DMS153 treated with DMSO at 0.1 percent for 48 hours (cell line): ENCODE data around the gene BCAS1.
A peak's percentile ranks its signal among the peaks of the same experiment; 100 is the strongest.

Experiments used
- DNase-seq: peaks from one replicate; lab custom pipeline; 2025; ENCODE audit not compliant: unreplicated experiment; lab: John Stamatoyannopoulos, UW

BCAS1 gene

GRCh38 chr20:53914091-53914780, 156.2 kb downstream of the BCAS1 start:
- DNase-seq, result no peak

GRCh38 chr20:53911301-53911700, 159.1 kb downstream of the BCAS1 start:
- no peak for DNase-seq

- DNase-seq, result no peak
Measured at GRCh38 chr20:53910351-53911002, 159.9 kb downstream of the BCAS1 start.

- no peak for DNase-seq
Measured at GRCh38 chr20:53907968-53908751, 162.2 kb downstream of the BCAS1 start.

GRCh38 chr20:53905820-53906191, 164.6 kb downstream of the BCAS1 start:
- DNase-seq, result no peak

- no peak for DNase-seq
Measured at GRCh38 chr20:53905019-53905819, 165.2 kb downstream of the BCAS1 start.

- no peak for DNase-seq
Measured at GRCh38 chr20:53904261-53904660, 166.1 kb downstream of the BCAS1 start.

- no peak for DNase-seq
Measured at GRCh38 chr20:53903652-53903987, 166.8 kb downstream of the BCAS1 start.

GRCh38 chr20:53902968-53903651, 167.3 kb downstream of the BCAS1 start:
- no peak for DNase-seq

- no peak for DNase-seq
Measured at GRCh38 chr20:53901497-53902096, 168.8 kb downstream of the BCAS1 start.

GRCh38 chr20:53901064-53901463, 169.3 kb downstream of the BCAS1 start:
- DNase-seq, result no peak

- DNase-seq, result no peak
Measured at GRCh38 chr20:53900380-53900999, 169.9 kb downstream of the BCAS1 start.

- peak; percentile 98 for DNase-seq
Measured at GRCh38 chr20:53899351-53900167, 170.8 kb downstream of the BCAS1 start.

GRCh38 chr20:53898556-53898931, 171.8 kb downstream of the BCAS1 start:
- DNase-seq, result no peak

- DNase-seq, result no peak
Measured at GRCh38 chr20:53897884-53898555, 172.4 kb downstream of the BCAS1 start.

GRCh38 chr20:53896647-53897046, 173.7 kb downstream of the BCAS1 start:
- DNase-seq, result no peak

GRCh38 chr20:53896041-53896440, 174.4 kb downstream of the BCAS1 start:
- no peak for DNase-seq

- DNase-seq, result no peak
Measured at GRCh38 chr20:53895385-53895755, 175.0 kb downstream of the BCAS1 start.
